H1 (cell line): ENCODE data around the gene INPP4A. TPM values are rescaled to one million over a fixed set of nuclear protein-coding genes. Genes with fewer than 3 reads are reported as not detected.
A peak's percentile ranks its signal among the peaks of the same experiment; 100 is the strongest.

Experiments used
- CTCF ChIA-PET: fragments of 300-600 bp; sonication (Branson Sonifier 250); formaldehyde crosslinking; loops from one replicate; lab custom pipeline; 2021; ENCODE audit not compliant: partially characterized antibody; lab: Charles Lee
- POLR2A ChIA-PET: fragments of 300-600 bp; sonication (Branson Sonifier 250); formaldehyde crosslinking; loops from one replicate; lab custom pipeline; 2021; ENCODE audit warnings: inconsistent platforms; ENCODE audit not compliant: partially characterized antibody; lab: Charles Lee
- DNase-seq, 2 experiments: peaks; one replicate each; pipeline versions ENCODE4 v3.0.0 to v3.0.0-alpha.2; 2010 to 2022; ENCODE audit warnings: low spot score in 2 of 2, low read depth in 1 of 2, mixed read lengths in 1 of 2
- FAIRE-seq: peaks from 2 replicates; lab custom pipeline; 2011; peaks lifted over from hg19 to GRCh38; lab: Jason Lieb, UNC
- H2AFZ ChIP-seq: 2 replicates; pipeline ENCODE4 v1.8.1; 2012; ENCODE audit warnings: low read length, inconsistent platforms
- H2AK5ac ChIP-seq: 2 replicates; pipeline ENCODE4 v1.6.1; 2013; ENCODE audit warnings: low read depth, low read length
- H2BK120ac ChIP-seq: replicated peaks from 2 replicates; pipeline ENCODE3; 2013; ENCODE audit warnings: low read depth, low read length, inconsistent platforms
- H2BK12ac ChIP-seq: 2 replicates; pipeline ENCODE4 v1.6.1; 2013; ENCODE audit warnings: low read depth, low read length
- H2BK15ac ChIP-seq: 2 replicates; pipeline ENCODE4 v1.6.1; 2013; ENCODE audit warnings: low read length
- H2BK20ac ChIP-seq: 2 replicates; pipeline ENCODE4 v1.6.1; 2013; ENCODE audit warnings: low read length
- H2BK5ac ChIP-seq: 2 replicates; pipeline ENCODE4 v1.6.1; 2013; ENCODE audit warnings: low read depth, low read length
- H3K14ac ChIP-seq: 2 replicates; pipeline ENCODE4 v1.6.1; 2013; ENCODE audit warnings: inconsistent platforms; ENCODE audit not compliant: insufficient read length
- H3K18ac ChIP-seq: 2 replicates; pipeline ENCODE4 v1.6.1; 2013; ENCODE audit warnings: low read length; ENCODE audit errors: extremely low read depth
- H3K23ac ChIP-seq: 2 replicates; pipeline ENCODE4 v1.6.1; 2013; ENCODE audit warnings: inconsistent platforms; ENCODE audit not compliant: insufficient read length
- H3K23me2 ChIP-seq: 2 replicates; pipeline ENCODE4 v1.6.1; 2013; ENCODE audit warnings: low read depth, low read length
- H3K27ac ChIP-seq: 2 replicates; pipeline ENCODE4 v1.6.1; 2011; ENCODE audit warnings: low read depth, low read length, inconsistent platforms
- H3K27me3 ChIP-seq, 4 experiments: replicated peaks in 1 of 4; 1 replicate in 1 of 4; 2 replicates in 3 of 4; pipeline versions ENCODE4 v1.6.1 to v1.8.1; 2011 to 2013; ENCODE audit warnings: low read length in 3 of 4, mild to moderate bottlenecking in 3 of 4, inconsistent platforms in 2 of 4, mixed read lengths in 2 of 4, moderate library complexity in 1 of 4; ENCODE audit not compliant: control insufficient read depth in 3 of 4, insufficient read depth in 3 of 4; ENCODE audit errors: extremely low read depth in 1 of 4
- H3K36me3 ChIP-seq, 4 experiments: 2 replicates each; pipeline versions ENCODE4 v1.6.1 to v1.8.1; 2011 to 2013; ENCODE audit warnings: mild to moderate bottlenecking in 4 of 4, low read length in 3 of 4, moderate library complexity in 2 of 4, control low read depth in 1 of 4, inconsistent platforms in 1 of 4; ENCODE audit not compliant: insufficient read depth in 4 of 4, control insufficient read depth in 2 of 4
- H3K4ac ChIP-seq: replicated peaks from 2 replicates; pipeline ENCODE3; 2013; ENCODE audit warnings: low read length, low read depth, mixed read lengths, inconsistent platforms; ENCODE audit not compliant: insufficient read length
- H3K4me1 ChIP-seq, 4 experiments: replicated peaks in 1 of 4; 1 replicate in 1 of 4; 2 replicates in 3 of 4; pipeline versions ENCODE4 v1.6.1 to v1.8.1; 2011 to 2013; ENCODE audit warnings: low read length in 3 of 4, inconsistent platforms in 2 of 4, mixed read lengths in 1 of 4; ENCODE audit not compliant: insufficient read depth in 4 of 4, control insufficient read depth in 3 of 4
- H3K4me2 ChIP-seq, 2 experiments: 2 replicates each; pipeline versions ENCODE4 v1.6.1 to v1.8.1; 2011 to 2013; ENCODE audit warnings: low read depth in 2 of 2, low read length in 2 of 2, control low read depth in 1 of 2, inconsistent platforms in 1 of 2, mild to moderate bottlenecking in 1 of 2; ENCODE audit not compliant: insufficient read depth in 1 of 2
- H3K4me3 ChIP-seq, 4 experiments: fragments of 200-600, 300-600 bp in 1 of 4; sonication (generic), shearing (Covaris generic), sonication (Bioruptor Twin) in 1 of 4; 2 replicates each; pipeline versions ENCODE4 v1.5.1 to v1.8.1; 2011 to 2016; ENCODE audit warnings: low read length in 4 of 4, low read depth in 3 of 4, control low read depth in 2 of 4, inconsistent platforms in 2 of 4, mild to moderate bottlenecking in 2 of 4, mixed read lengths in 1 of 4, moderate library complexity in 1 of 4; ENCODE audit not compliant: insufficient read depth in 2 of 4; ENCODE audit errors: extremely low read depth in 1 of 4
- H3K56ac ChIP-seq: replicated peaks from 2 replicates; pipeline ENCODE3; 2013; ENCODE audit warnings: low read depth, mild to moderate bottlenecking, mixed read lengths, low read length, inconsistent platforms; ENCODE audit not compliant: insufficient read length
- H3K79me1 ChIP-seq: 2 replicates; pipeline ENCODE4 v1.6.1; 2013; ENCODE audit warnings: low read depth, low read length, control low read depth
- H3K79me2 ChIP-seq, 2 experiments: 2 replicates each; pipeline versions ENCODE4 v1.6.1 to v1.8.1; 2012 to 2013; ENCODE audit warnings: low read length in 2 of 2, mild to moderate bottlenecking in 2 of 2, inconsistent platforms in 1 of 2; ENCODE audit not compliant: insufficient read depth in 2 of 2, control insufficient read depth in 1 of 2
- H3K9ac ChIP-seq, 4 experiments: replicated peaks in 1 of 4; 1 replicate in 1 of 4; 2 replicates in 3 of 4; pipeline versions ENCODE4 v1.6.1 to v1.8.1; 2011 to 2013; ENCODE audit warnings: low read depth in 3 of 4, low read length in 3 of 4, control low read depth in 2 of 4, mild to moderate bottlenecking in 2 of 4, moderate library complexity in 2 of 4, inconsistent platforms in 1 of 4; ENCODE audit errors: extremely low read depth in 1 of 4
- H3K9me3 ChIP-seq, 2 experiments: 2 replicates each; pipeline versions ENCODE4 v1.6.1 to v1.8.1; 2012 to 2013; ENCODE audit warnings: mild to moderate bottlenecking in 2 of 2, moderate library complexity in 2 of 2, control low read depth in 1 of 2, inconsistent platforms in 1 of 2, low read depth in 1 of 2, low read length in 1 of 2, mixed read lengths in 1 of 2; ENCODE audit not compliant: insufficient read depth in 2 of 2
- H4K20me1 ChIP-seq, 2 experiments: replicated peaks in 1 of 2; 2 replicates each; pipeline versions ENCODE3 to v1.8.1; 2011 to 2013; ENCODE audit warnings: inconsistent platforms in 2 of 2, low read length in 2 of 2, mild to moderate bottlenecking in 1 of 2; ENCODE audit not compliant: insufficient read depth in 2 of 2, control insufficient read depth in 1 of 2
- H4K5ac ChIP-seq: 2 replicates; pipeline ENCODE4 v1.6.1; 2013; ENCODE audit warnings: low read length, low read depth, mixed read lengths, inconsistent platforms; ENCODE audit not compliant: insufficient read length
- H4K8ac ChIP-seq: 2 replicates; pipeline ENCODE4 v1.8.0; 2013; ENCODE audit warnings: mild to moderate bottlenecking, moderate library complexity, low read length, inconsistent platforms; ENCODE audit not compliant: insufficient read depth; ENCODE audit errors: extremely low read depth
- H4K91ac ChIP-seq: replicated peaks from 2 replicates; pipeline ENCODE3; 2013; ENCODE audit warnings: low read length, mixed read lengths, inconsistent platforms; ENCODE audit not compliant: insufficient read length
- EP300 ChIP-seq, 2 experiments: IDR thresholded peaks; 1 replicate in 1 of 2; 2 replicates in 1 of 2; pipeline ENCODE4 v1.6.1; 2011 to 2012; ENCODE audit warnings: low read depth in 2 of 2, low read length in 2 of 2, mild to moderate bottlenecking in 2 of 2, borderline replicate concordance in 1 of 2, inconsistent platforms in 1 of 2, moderate library complexity in 1 of 2
- EZH2 ChIP-seq: fragments of 200-600 bp; sonication (generic); IDR thresholded peaks from 2 replicates; pipeline ENCODE4 v1.7.1; 2012; ENCODE audit warnings: low read depth, mild to moderate bottlenecking, moderate library complexity, low read length, inconsistent platforms; ENCODE audit not compliant: severe bottlenecking
- KDM4A ChIP-seq: IDR thresholded peaks from one replicate; pipeline ENCODE4 v1.7.1; 2012; ENCODE audit warnings: low read depth, mild to moderate bottlenecking, moderate library complexity, low read length, inconsistent platforms; ENCODE audit not compliant: severe bottlenecking
- POLR2A ChIP-seq, 2 experiments: IDR thresholded peaks; 1 replicate in 1 of 2; 2 replicates in 1 of 2; pipeline ENCODE4 v1.6.1; 2011; ENCODE audit warnings: low read depth in 2 of 2, low read length in 2 of 2, mild to moderate bottlenecking in 2 of 2; ENCODE audit errors: control extremely low read depth in 1 of 2
- RBBP5 ChIP-seq: IDR thresholded peaks from 2 replicates; pipeline ENCODE4 v1.7.1; 2012; ENCODE audit warnings: low read depth, mild to moderate bottlenecking, inconsistent platforms, low read length, moderate library complexity, borderline replicate concordance
- SUZ12 ChIP-seq: fragments of 200-600 bp; sonication (generic); IDR thresholded peaks from 2 replicates; pipeline ENCODE4 v1.6.1; 2012; ENCODE audit warnings: mild to moderate bottlenecking, inconsistent platforms, low read length, moderate library complexity, mixed read lengths
- TBP ChIP-seq: IDR thresholded peaks from 2 replicates; pipeline ENCODE4 v1.6.1; 2011; ENCODE audit warnings: low read depth, low read length, improper control_type of control experiment
- WGBS, 2 experiments: shearing (Covaris generic) in 1 of 2; methylation state at CpG; one replicate each; pipeline versions ENCODE4 v1.1.6 to v1.1.7; 2013 to 2015; ENCODE audit warnings: low lambda C conversion rate in 2 of 2, mixed read lengths in 2 of 2, inconsistent platforms in 1 of 2, low coverage in 1 of 2, missing lambda C conversion rate in 1 of 2; ENCODE audit not compliant: insufficient replicate concordance in 2 of 2, insufficient coverage in 1 of 2, insufficient read length in 1 of 2; ENCODE audit errors: extremely low coverage in 1 of 2, missing lambda C conversion rate in 1 of 2; 5-methylcytosine and 5-hydroxymethylcytosine counted together
- polyA plus RNA-seq, 7 experiments: library from polyadenylated mRNA; depleted of rRNA in 3 of 7; stranded (reverse) in 5 of 7; unstranded in 2 of 7; fragments of >200 nt in 5 of 7; fragments of 200-250 nt in 2 of 7; gene quantifications; 1 replicate in 5 of 7; 2 replicates in 1 of 7; 4 replicates in 1 of 7; pipeline versions ENCODE4 v1.2.1 to v1.2.3, GENCODE V29; 2011 to 2013; ENCODE audit warnings: missing spikeins in 2 of 7, mixed read lengths in 2 of 7
- total RNA-seq: library from RNA; stranded (reverse); fragmentation: NEBNext Ultra II Directional; extraction: Animal tissue kit (Norgen Biotek cat#: 25700); gene quantifications from 2 replicates; pipeline ENCODE4 v1.2.1, GENCODE V29; 2021
- TF ChIP-seq, protein P1 (sequence below): IDR thresholded peaks from 2 replicates; pipeline ENCODE4 v1.6.1; 2011; ENCODE audit warnings: low read length, improper control_type of control experiment
- TF ChIP-seq, protein P2 (sequence below), 3 experiments: IDR thresholded peaks; 1 replicate in 2 of 3; 2 replicates in 1 of 3; pipeline versions ENCODE4 v1.5.1 to v1.6.1; 2011; ENCODE audit warnings: low read length in 3 of 3, mild to moderate bottlenecking in 3 of 3, inconsistent platforms in 2 of 3, low read depth in 1 of 3, moderate library complexity in 1 of 3; ENCODE audit not compliant: insufficient read depth in 1 of 3; ENCODE audit errors: control extremely low read depth in 1 of 3

INPP4A gene
- total and polyA plus RNA-seq, 2 of the 8 experiments (the other 6 are each of a cell fraction or from before 2014, with no cell fraction given) = 25.6 to 34.3 TPM

DNA sequence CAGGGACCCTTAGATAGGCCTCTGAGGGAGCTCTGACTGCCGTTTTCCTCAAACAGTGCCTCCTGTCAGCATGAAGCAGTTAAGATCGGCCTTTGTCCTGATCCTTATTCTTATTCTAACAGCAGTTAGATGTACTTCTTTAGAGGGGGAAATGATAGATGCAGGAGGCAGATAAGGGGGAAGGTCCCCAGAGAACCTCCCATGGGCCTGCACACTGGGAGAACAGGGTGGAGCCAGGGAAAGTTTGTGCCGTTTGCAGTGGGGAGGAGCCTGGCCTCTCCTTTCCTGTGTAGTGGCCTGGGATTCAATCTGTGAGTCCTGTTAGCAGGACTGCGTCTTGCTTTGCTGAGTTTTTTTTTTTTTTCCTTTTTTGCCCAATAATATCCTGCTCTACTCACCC lies 7.9 kb upstream of the INPP4A start:
- ChIA-PET POLR2A (no interaction called here), CTCF (no interaction called here)
- Histone ChIP-seq H2BK20ac (peak overlapping the region; percentile 32; the same call in 1 of the 2 replicates), H4K20me1 (no peaks in the 10 kb centered on the region), H3K4me2 (peak overlapping the region in 1 of 2 experiments; percentile 22; a peak in 1 of 4 replicates), H3K79me2 (no peaks in the 10 kb centered on the region), H3K4me1 (peaks cover 0 to 4% (median 3%) of the 10 kb centered on the region in 4 experiments; a peak in 3 of 7 replicates), H3K36me3 (peaks cover 0 to 8% (median 0%) of the 10 kb centered on the region in 4 experiments; a peak in 2 of 8 replicates), H3K23ac (no peak overlapping the region), H4K5ac (no peak overlapping the region), H3K23me2 (no peaks in the 10 kb centered on the region), H3K18ac (no peak overlapping the region), H2AK5ac (no peak overlapping the region), H2BK12ac (no peak overlapping the region), H3K27ac (peak overlapping the region; percentile 45; the same call in 1 of the 2 replicates), H2BK5ac (no peak overlapping the region; the same call in 1 of the 2 replicates), H2BK120ac (no peak overlapping the region), H3K4ac (no peak overlapping the region), H3K79me1 (no peaks in the 10 kb centered on the region), H2AFZ (no peak overlapping the region), H2BK15ac (no peak overlapping the region), H3K27me3 (no peaks in the 10 kb centered on the region), H3K9ac (peak overlapping the region in 1 of 4 experiments; percentile 40; a peak in 1 of 7 replicates), H3K9me3 (peaks cover 20 to 29% of the 10 kb centered on the region in 2 experiments), H4K8ac (no peak overlapping the region), H3K14ac (no peak overlapping the region), H3K4me3 (no peak overlapping the region), H3K56ac (no peak overlapping the region), H4K91ac (no peak overlapping the region)
- FAIRE-seq (peak; percentile 63), DNase-seq (no peak)
- 44% methylated on average over 3 of the region's 4 CpGs; no CpG with 5 or more reads in 1 of the 2 experiments for WGBS, 2 experiments
- TF ChIP-seq, protein P1, sequence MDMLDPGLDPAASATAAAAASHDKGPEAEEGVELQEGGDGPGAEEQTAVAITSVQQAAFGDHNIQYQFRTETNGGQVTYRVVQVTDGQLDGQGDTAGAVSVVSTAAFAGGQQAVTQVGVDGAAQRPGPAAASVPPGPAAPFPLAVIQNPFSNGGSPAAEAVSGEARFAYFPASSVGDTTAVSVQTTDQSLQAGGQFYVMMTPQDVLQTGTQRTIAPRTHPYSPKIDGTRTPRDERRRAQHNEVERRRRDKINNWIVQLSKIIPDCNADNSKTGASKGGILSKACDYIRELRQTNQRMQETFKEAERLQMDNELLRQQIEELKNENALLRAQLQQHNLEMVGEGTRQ = no peak
- no peak for TF ChIP-seq POLR2A (IDR thresholded peaks at IDR 0.05; ENCODE audit: control extremely low read depth in 1 of 2, low read depth in 2 of 2, low read length in 2 of 2)
- TF ChIP-seq EZH2 = no peak
- TF ChIP-seq SUZ12 = no peak
- no peak for TF ChIP-seq TBP
- TF ChIP-seq RBBP5 = no peak
- TF ChIP-seq KDM4A = peak; percentile 11
- TF ChIP-seq, protein P2, sequence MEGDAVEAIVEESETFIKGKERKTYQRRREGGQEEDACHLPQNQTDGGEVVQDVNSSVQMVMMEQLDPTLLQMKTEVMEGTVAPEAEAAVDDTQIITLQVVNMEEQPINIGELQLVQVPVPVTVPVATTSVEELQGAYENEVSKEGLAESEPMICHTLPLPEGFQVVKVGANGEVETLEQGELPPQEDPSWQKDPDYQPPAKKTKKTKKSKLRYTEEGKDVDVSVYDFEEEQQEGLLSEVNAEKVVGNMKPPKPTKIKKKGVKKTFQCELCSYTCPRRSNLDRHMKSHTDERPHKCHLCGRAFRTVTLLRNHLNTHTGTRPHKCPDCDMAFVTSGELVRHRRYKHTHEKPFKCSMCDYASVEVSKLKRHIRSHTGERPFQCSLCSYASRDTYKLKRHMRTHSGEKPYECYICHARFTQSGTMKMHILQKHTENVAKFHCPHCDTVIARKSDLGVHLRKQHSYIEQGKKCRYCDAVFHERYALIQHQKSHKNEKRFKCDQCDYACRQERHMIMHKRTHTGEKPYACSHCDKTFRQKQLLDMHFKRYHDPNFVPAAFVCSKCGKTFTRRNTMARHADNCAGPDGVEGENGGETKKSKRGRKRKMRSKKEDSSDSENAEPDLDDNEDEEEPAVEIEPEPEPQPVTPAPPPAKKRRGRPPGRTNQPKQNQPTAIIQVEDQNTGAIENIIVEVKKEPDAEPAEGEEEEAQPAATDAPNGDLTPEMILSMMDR (IDR thresholded peaks at IDR 0.05; ENCODE audit: control extremely low read depth in 1 of 3, insufficient read depth in 1 of 3, low read depth in 1 of 3, low read length in 3 of 3) = peak in 1 of 3 experiments; percentile 22; a peak in 1 of 4 replicates
- no peak for TF ChIP-seq EP300 (IDR thresholded peaks at IDR 0.05; ENCODE audit: borderline replicate concordance in 1 of 2, low read depth in 2 of 2, low read length in 2 of 2)
